ENCODE measurements around the gene SAGE1. TPM values are rescaled to one million over a fixed set of nuclear protein-coding genes. Genes with fewer than 3 reads are reported as not detected.

The SAGE1 gene
- total and polyA plus RNA-seq, 9 of the 15 experiments (the other 6 are each of a cell fraction or from before 2014, with no cell fraction given): 14.6 to 79.2 (median 29.3) TPM

DNA sequence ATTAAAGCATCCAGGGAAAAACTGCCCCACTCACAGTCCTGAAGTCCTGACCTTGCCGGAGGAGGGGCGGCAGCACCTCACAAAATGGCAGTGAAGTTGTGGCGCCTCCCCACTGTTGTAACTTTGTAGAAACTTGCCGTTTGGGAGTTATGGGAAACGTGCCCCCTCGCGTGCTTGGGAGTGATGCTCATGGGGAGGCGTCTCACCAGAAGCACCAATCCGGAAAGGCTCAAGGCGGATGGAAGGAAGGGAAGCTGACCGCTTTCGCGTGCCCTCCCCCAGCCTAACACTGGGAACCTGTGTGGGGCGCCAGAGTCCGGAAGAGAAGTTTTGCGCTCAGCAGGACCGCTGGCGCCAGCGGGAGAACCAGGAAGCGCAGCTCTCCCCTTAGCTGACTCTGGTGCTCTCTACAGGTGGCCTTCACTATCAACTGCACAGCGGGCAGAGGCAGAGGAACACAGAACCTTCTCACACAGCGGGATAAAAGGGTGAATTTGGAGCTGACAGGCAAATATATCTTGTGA lies at the start of gene SAGE1, which contains the start of gene CT45A10 (continued):
- TF ChIP-seq, protein P1, sequence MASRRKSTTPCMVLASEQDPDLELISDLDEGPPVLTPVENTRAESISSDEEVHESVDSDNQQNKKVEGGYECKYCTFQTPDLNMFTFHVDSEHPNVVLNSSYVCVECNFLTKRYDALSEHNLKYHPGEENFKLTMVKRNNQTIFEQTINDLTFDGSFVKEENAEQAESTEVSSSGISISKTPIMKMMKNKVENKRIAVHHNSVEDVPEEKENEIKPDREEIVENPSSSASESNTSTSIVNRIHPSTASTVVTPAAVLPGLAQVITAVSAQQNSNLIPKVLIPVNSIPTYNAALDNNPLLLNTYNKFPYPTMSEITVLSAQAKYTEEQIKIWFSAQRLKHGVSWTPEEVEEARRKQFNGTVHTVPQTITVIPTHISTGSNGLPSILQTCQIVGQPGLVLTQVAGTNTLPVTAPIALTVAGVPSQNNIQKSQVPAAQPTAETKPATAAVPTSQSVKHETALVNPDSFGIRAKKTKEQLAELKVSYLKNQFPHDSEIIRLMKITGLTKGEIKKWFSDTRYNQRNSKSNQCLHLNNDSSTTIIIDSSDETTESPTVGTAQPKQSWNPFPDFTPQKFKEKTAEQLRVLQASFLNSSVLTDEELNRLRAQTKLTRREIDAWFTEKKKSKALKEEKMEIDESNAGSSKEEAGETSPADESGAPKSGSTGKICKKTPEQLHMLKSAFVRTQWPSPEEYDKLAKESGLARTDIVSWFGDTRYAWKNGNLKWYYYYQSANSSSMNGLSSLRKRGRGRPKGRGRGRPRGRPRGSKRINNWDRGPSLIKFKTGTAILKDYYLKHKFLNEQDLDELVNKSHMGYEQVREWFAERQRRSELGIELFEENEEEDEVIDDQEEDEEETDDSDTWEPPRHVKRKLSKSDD (conservative IDR thresholded peaks at IDR 0.05; ENCODE audit: low read length): no peak
- TF ChIP-seq ZNF239 (CRISPR knock-in tag; IDR thresholded peaks at IDR 0.05) (no peak), JUN (IDR thresholded peaks at IDR 0.05; ENCODE audit: borderline replicate concordance, low read depth, low read length) (0 out of 2 replicates have a peak, but pooled peaks have one; percentile 9), JUN (CRISPR knock-in tag; IDR thresholded peaks at IDR 0.05; ENCODE audit: borderline replicate concordance) (no peak), ZKSCAN1 (IDR thresholded peaks at IDR 0.05; ENCODE audit: low read depth, low read length) (no peak), TAF7 (tag; IDR thresholded peaks at IDR 0.05) (no peak), PHTF2 (CRISPR knock-in tag; IDR thresholded peaks at IDR 0.05) (no peak), POLR2G (IDR thresholded peaks at IDR 0.05; ENCODE audit: low read depth, low read length) (peak; percentile 86), ZNF407 (IDR thresholded peaks at IDR 0.05; ENCODE audit: low read depth) (no peak), PHF8 (IDR thresholded peaks at IDR 0.05; ENCODE audit: borderline replicate concordance, low read length) (peak; percentile 45; the same call in 1 of the 2 replicates), NCOA4 (IDR thresholded peaks at IDR 0.05; ENCODE audit: partially characterized antibody) (no peak), HMBOX1 (IDR thresholded peaks at IDR 0.05) (no peak; the same call in 1 of the 2 replicates), FOXP4 (CRISPR knock-in tag; IDR thresholded peaks at IDR 0.05; ENCODE audit: borderline replicate concordance) (no peak), HOXB6 (CRISPR knock-in tag; IDR thresholded peaks at IDR 0.05; ENCODE audit: borderline replicate concordance) (no peak)
